OCI-LY7 (cell line): ENCODE results near the gene CNPY2. TPM values are rescaled to one million over a fixed set of nuclear protein-coding genes. Genes with fewer than 3 reads are reported as not detected.

ENCODE experiments used
- BruUV-seq: library from RNA; stranded (reverse); fragments of 400-500 nt; replicated peaks from 2 replicates; lab custom pipeline; 2021; lab: Mats Ljungman, UMichigan
- CTCF ChIA-PET: fragments of 300-600 bp; sonication (Branson Sonifier 250); formaldehyde crosslinking; loops from one replicate; lab custom pipeline; 2022; ENCODE audit warnings: antibody characterized with exemption; ENCODE audit not compliant: unreplicated experiment; lab: Charles Lee
- POLR2A ChIA-PET: fragments of 300-600 bp; sonication (Branson Sonifier 250); formaldehyde crosslinking; loops from one replicate; lab custom pipeline; 2022; ENCODE audit warnings: antibody characterized with exemption; lab: Charles Lee
- DNase-seq: peaks from one replicate; pipeline ENCODE4 v3.0.0-alpha.2; 2015; ENCODE audit warnings: low spot score
- H2AFZ ChIP-seq: fragments of 200-600 bp; sonication (generic), shearing (Covaris generic); 2 replicates; pipeline ENCODE4 v1.6.1; 2014; ENCODE audit warnings: mild to moderate bottlenecking, antibody characterized with exemption, low read length, moderate library complexity
- H3K27ac ChIP-seq: fragments of 200-600 bp; sonication (generic); 2 replicates; pipeline ENCODE4 v1.5.1; 2014; ENCODE audit warnings: mixed run types, low read depth, mild to moderate bottlenecking, moderate library complexity, low read length, inconsistent platforms; ENCODE audit not compliant: poor library complexity, severe bottlenecking
- H3K36me3 ChIP-seq: fragments of 200-600 bp; sonication (generic); 2 replicates; pipeline ENCODE4 v1.6.1; 2014; ENCODE audit warnings: mild to moderate bottlenecking, antibody characterized with exemption, low read length, moderate library complexity, mixed read lengths; ENCODE audit not compliant: insufficient read depth
- H3K4me1 ChIP-seq: fragments of 200-600 bp; sonication (generic); 2 replicates; pipeline ENCODE4 v1.5.1; 2014; ENCODE audit warnings: mild to moderate bottlenecking, low read length; ENCODE audit not compliant: insufficient read depth, poor library complexity, severe bottlenecking
- H3K4me2 ChIP-seq: fragments of 200-600 bp; sonication (generic); 2 replicates; pipeline ENCODE4 v1.6.1; 2014; ENCODE audit warnings: mild to moderate bottlenecking, low read length
- H3K4me3 ChIP-seq: fragments of 200-600 bp; sonication (generic); 2 replicates; pipeline ENCODE4 v1.5.1; 2014; ENCODE audit warnings: mild to moderate bottlenecking, low read depth, low read length; ENCODE audit not compliant: poor library complexity, severe bottlenecking
- H3K79me2 ChIP-seq: fragments of 200-600 bp; sonication (generic); 2 replicates; pipeline ENCODE4 v1.6.1; 2016; ENCODE audit warnings: low read depth, mild to moderate bottlenecking, low read length, moderate library complexity, mixed read lengths; ENCODE audit not compliant: insufficient read depth
- H3K9me2 ChIP-seq: fragments of 200-600 bp; sonication (generic); 2 replicates; pipeline ENCODE4 v1.6.1; 2016; ENCODE audit warnings: mild to moderate bottlenecking, low read length, mixed read lengths; ENCODE audit not compliant: insufficient read depth
- H3K9me3 ChIP-seq: fragments of 200-600 bp; sonication (generic); 2 replicates; pipeline ENCODE4 v1.6.1; 2014; ENCODE audit warnings: mild to moderate bottlenecking, mixed run types, low read length, mixed read lengths
- H4K20me1 ChIP-seq: fragments of 200-600 bp; sonication (generic); 2 replicates; pipeline ENCODE4 v1.6.1; 2014; ENCODE audit warnings: mild to moderate bottlenecking, antibody characterized with exemption, low read length, moderate library complexity, mixed read lengths; ENCODE audit not compliant: insufficient read depth
- CTCF ChIP-seq: fragments of 200-600 bp; sonication (generic); conservative IDR thresholded peaks from 2 replicates; pipeline ENCODE4 v1.5.1; 2014; ENCODE audit warnings: mild to moderate bottlenecking, antibody characterized with exemption, low read length, moderate library complexity, mixed read lengths
- EZH2phosphoT487 ChIP-seq: fragments of 200-600 bp; sonication (generic); IDR thresholded peaks from 2 replicates; pipeline ENCODE4 v1.6.1; 2018; ENCODE audit warnings: low read depth, borderline replicate concordance, mild to moderate bottlenecking, mixed run types, antibody characterized with exemption, low read length, moderate library complexity, mixed read lengths
- intact Hi-C: fragments of 100-400 bp; cut with micrococcal nuclease; formaldehyde crosslinking; loops from one replicate; pipeline ENCODE4 v1.10.0; 2022; ENCODE audit not compliant: unreplicated experiment
- total RNA-seq, 2 experiments: library from RNA; depleted of rRNA in 1 of 2; stranded (reverse); fragments of >200 nt in 1 of 2; shearing (Covaris generic) in 1 of 2; gene quantifications; 2 replicates each; pipeline ENCODE4 v1.2.3, GENCODE V29; 2014 to 2022

Gene CNPY2
- total RNA-seq, 2 experiments from 2014 or later, result 75.5 to 85.5 TPM

- H3K27ac ChIP-seq, result peak overlapping the region; percentile 17
- H3K9me2 ChIP-seq, result no peaks in the 10 kb centered on the region
- 0 out of 2 replicates have a peak, but pooled peaks cover 11% of the 10 kb centered on the region for H4K20me1 ChIP-seq
- no peak for DNase-seq
- peaks cover 89% of the 10 kb centered on the region for H3K79me2 ChIP-seq
- no TSS peak for BruUV-seq
- intact Hi-C loops, result no loop called here
- POLR2A ChIA-PET, result no interaction called here
- TF ChIP-seq CTCF, result no peak
- no peak for TF ChIP-seq EZH2phosphoT487
- peak overlapping the region; percentile 99 for H3K4me2 ChIP-seq
- CTCF ChIA-PET, result no interaction called here
- no peak overlapping the region for H2AFZ ChIP-seq
- H3K9me3 ChIP-seq, result no peaks in the 10 kb centered on the region
- peaks cover 69% of the 10 kb centered on the region for H3K36me3 ChIP-seq
- peaks cover 47% of the 10 kb centered on the region for H3K4me1 ChIP-seq
- peak overlapping the region; percentile 6 for H3K4me3 ChIP-seq
Observed at GRCh38 chr12:56296295-56296694, 19.5 kb downstream of the CNPY2 start.

GRCh38 chr12:56293795-56294194, 22.0 kb downstream of the CNPY2 start:
- Histone ChIP-seq H3K4me2 (no peak overlapping the region), H3K9me3 (no peaks in the 10 kb centered on the region), H4K20me1 (0 out of 2 replicates have a peak, but pooled peaks cover 6% of the 10 kb centered on the region), H2AFZ (no peak overlapping the region), H3K27ac (no peak overlapping the region), H3K4me3 (no peak overlapping the region), H3K36me3 (peaks cover 86% of the 10 kb centered on the region), H3K79me2 (peaks cover 93% of the 10 kb centered on the region), H3K9me2 (no peaks in the 10 kb centered on the region), H3K4me1 (peaks cover 35% of the 10 kb centered on the region)
- DNase-seq, result no peak
- intact Hi-C loops, result no loop called here
- no peak for TF ChIP-seq EZH2phosphoT487
- TF ChIP-seq CTCF, result no peak
- ChIA-PET POLR2A (no interaction called here), CTCF (no interaction called here)
- no TSS peak for BruUV-seq

- H3K4me1 ChIP-seq, result peaks cover 6% of the 10 kb centered on the region
- no TSS peak for BruUV-seq
- H3K27ac ChIP-seq, result no peak overlapping the region
- no peak overlapping the region for H3K4me2 ChIP-seq
- DNase-seq, result no peak
- H3K9me3 ChIP-seq, result no peaks in the 10 kb centered on the region
- POLR2A ChIA-PET, result interaction anchor here (0.6 to 0.7 kb wide), 2 partner anchors 15 to 19 kb away, joined by 3 to 4 read pairs; no protein-coding TSS in a partner anchor
- intact Hi-C loops, result no loop called here
- CTCF ChIA-PET, result no interaction called here
- no peaks in the 10 kb centered on the region for H4K20me1 ChIP-seq
- peaks cover 87% of the 10 kb centered on the region for H3K36me3 ChIP-seq
- TF ChIP-seq CTCF (no peak), EZH2phosphoT487 (no peak)
- no peak overlapping the region for H3K4me3 ChIP-seq
- H2AFZ ChIP-seq, result no peak overlapping the region
- H3K9me2 ChIP-seq, result no peaks in the 10 kb centered on the region
- peaks cover 67% of the 10 kb centered on the region for H3K79me2 ChIP-seq
Observed at GRCh38 chr12:56288705-56289387, 26.9 kb downstream of the CNPY2 start.
